SK-N-SH treated with all-trans-retinoic acid at 6 μM for 48 hours (cell line): ENCODE results near the gene SAMSN1.

ENCODE experiments used
- ATAC-seq: fragments of 200-7000 bp; cut with Tn5 transposase; 3 replicates; pipeline ENCODE4 v1.9.1; 2020; ENCODE audit warnings: mild to moderate bottlenecking, moderate library complexity
- ARNTL ChIP-seq: fragments of 450-650 bp; formaldehyde crosslinking; IDR thresholded peaks from 2 replicates; pipeline ENCODE4 v1.5.0; 2020; ENCODE audit warnings: low read depth, mild to moderate bottlenecking, moderate library complexity, borderline replicate concordance
- BACH2 ChIP-seq: fragments of 250-450 bp; sonication (Bioruptor Pico); IDR thresholded peaks from 2 replicates; pipeline ENCODE4 v1.9.0; 2021; ENCODE audit warnings: mild to moderate bottlenecking, borderline replicate concordance
- CSDC2 ChIP-seq: fragments of 250-450 bp; sonication (Bioruptor Pico); IDR thresholded peaks from 2 replicates; pipeline ENCODE4 v1.5.0; 2020; ENCODE audit warnings: mild to moderate bottlenecking, moderate library complexity
- CSRNP3 ChIP-seq: fragments of 250-450 bp; sonication (Bioruptor Pico); IDR thresholded peaks from 2 replicates; pipeline ENCODE4 v1.5.1; 2021; ENCODE audit warnings: mild to moderate bottlenecking, moderate library complexity
- ESRRG ChIP-seq: fragments of 250-450 bp; sonication (Bioruptor Pico); IDR thresholded peaks from 2 replicates; pipeline ENCODE4 v1.6.1; 2021; ENCODE audit warnings: mild to moderate bottlenecking
- ISL1 ChIP-seq: fragments of 250-450 bp; sonication (Bioruptor Pico); IDR thresholded peaks from 2 replicates; pipeline ENCODE4 v2.1.2; 2022; ENCODE audit warnings: mild to moderate bottlenecking, moderate library complexity
- OSR1 ChIP-seq: fragments of 250-450 bp; sonication (Bioruptor Pico); IDR thresholded peaks from 2 replicates; pipeline ENCODE4 v1.8.0; 2022; ENCODE audit warnings: moderate library complexity, mild to moderate bottlenecking, inconsistent platforms
- PATZ1 ChIP-seq: fragments of 250-450 bp; sonication (Bioruptor Pico); IDR thresholded peaks from 2 replicates; pipeline ENCODE4 v1.8.0; 2020; ENCODE audit warnings: mild to moderate bottlenecking, moderate library complexity, borderline replicate concordance
- RARB ChIP-seq: fragments of 250-450 bp; sonication (Bioruptor Pico); IDR thresholded peaks from 2 replicates; pipeline ENCODE4 v1.8.0; 2021; ENCODE audit warnings: mild to moderate bottlenecking, moderate library complexity
- SNAI2 ChIP-seq: fragments of 250-450 bp; sonication (Bioruptor Pico); IDR thresholded peaks from 2 replicates; pipeline ENCODE4 v1.5.0; 2020; ENCODE audit warnings: mild to moderate bottlenecking, moderate library complexity
- TOX ChIP-seq: fragments of 250-450 bp; sonication (Bioruptor Pico); IDR thresholded peaks from 2 replicates; pipeline ENCODE4 v1.8.0; 2021; ENCODE audit warnings: mild to moderate bottlenecking, moderate library complexity, borderline replicate concordance
- TSHZ2 ChIP-seq: fragments of 250-450 bp; sonication (Bioruptor Pico); IDR thresholded peaks from 2 replicates; pipeline ENCODE4 v1.5.0; 2020; ENCODE audit warnings: mild to moderate bottlenecking, moderate library complexity
- ZFP3 ChIP-seq: fragments of 250-450 bp; sonication (Bioruptor Pico); IDR thresholded peaks from 2 replicates; pipeline ENCODE4 v1.5.0; 2020; ENCODE audit warnings: mild to moderate bottlenecking, moderate library complexity
- ZFP30 ChIP-seq: fragments of 450-650 bp; formaldehyde crosslinking; IDR thresholded peaks from 2 replicates; pipeline ENCODE4 v1.5.0; 2022; ENCODE audit warnings: mild to moderate bottlenecking, moderate library complexity
- ZNF70 ChIP-seq: fragments of 450-650 bp; formaldehyde crosslinking; IDR thresholded peaks from 2 replicates; pipeline ENCODE4 v1.5.0; 2020; ENCODE audit warnings: mild to moderate bottlenecking, moderate library complexity
- ZNF8 ChIP-seq: fragments of 450-650 bp; formaldehyde crosslinking; IDR thresholded peaks from 2 replicates; pipeline ENCODE4 v1.5.0; 2020; ENCODE audit warnings: mild to moderate bottlenecking, moderate library complexity
- TF ChIP-seq, protein P1 (sequence below): fragments of 250-450 bp; sonication (Bioruptor Pico); IDR thresholded peaks from 2 replicates; pipeline ENCODE4 v1.8.0; 2021; ENCODE audit warnings: low read depth, mild to moderate bottlenecking, moderate library complexity, borderline replicate concordance

The SAMSN1 gene

DNA sequence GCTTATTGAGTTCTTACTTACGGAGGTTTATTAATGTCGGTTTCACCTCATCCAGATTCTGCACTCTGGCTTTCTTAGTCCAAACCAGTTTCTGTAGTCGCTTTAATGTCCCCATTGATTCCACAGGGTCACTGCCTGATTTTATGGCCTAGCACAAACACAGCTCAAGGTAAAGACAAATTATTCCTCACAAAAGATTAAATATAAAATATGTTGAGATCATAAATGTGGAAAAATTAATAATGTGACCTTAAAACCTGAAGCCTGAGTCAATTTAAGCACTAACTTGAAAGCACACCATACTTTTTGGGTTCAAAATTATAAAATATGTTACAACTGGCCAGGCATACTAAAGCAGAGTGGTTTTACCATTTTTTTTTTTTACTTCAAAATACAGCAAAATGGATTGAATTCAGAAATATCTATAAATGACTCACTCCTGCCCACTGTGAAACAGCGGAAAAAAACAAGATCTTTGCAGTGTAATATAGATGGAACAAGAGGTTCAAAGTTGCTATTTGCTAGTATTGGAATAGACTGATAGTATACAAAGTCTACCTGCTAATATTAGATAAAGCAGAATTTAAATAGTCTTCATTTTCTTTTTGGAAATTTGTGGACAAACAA, 37.6 kb upstream of the SAMSN1 start:
- TF ChIP-seq PATZ1 (CRISPR knock-in tag) (no peak), ESRRG (CRISPR knock-in tag) (no peak), ZNF70 (no peak), CSRNP3 (no peak), TOX (CRISPR knock-in tag) (no peak), ARNTL (CRISPR knock-in tag) (no peak), SNAI2 (CRISPR knock-in tag) (no peak), BACH2 (CRISPR knock-in tag) (no peak), OSR1 (CRISPR knock-in tag) (no peak), TSHZ2 (CRISPR knock-in tag) (no peak), CSDC2 (no peak), ZNF8 (CRISPR knock-in tag) (no peak), ZFP3 (CRISPR knock-in tag) (no peak)
- TF ChIP-seq, protein P1, sequence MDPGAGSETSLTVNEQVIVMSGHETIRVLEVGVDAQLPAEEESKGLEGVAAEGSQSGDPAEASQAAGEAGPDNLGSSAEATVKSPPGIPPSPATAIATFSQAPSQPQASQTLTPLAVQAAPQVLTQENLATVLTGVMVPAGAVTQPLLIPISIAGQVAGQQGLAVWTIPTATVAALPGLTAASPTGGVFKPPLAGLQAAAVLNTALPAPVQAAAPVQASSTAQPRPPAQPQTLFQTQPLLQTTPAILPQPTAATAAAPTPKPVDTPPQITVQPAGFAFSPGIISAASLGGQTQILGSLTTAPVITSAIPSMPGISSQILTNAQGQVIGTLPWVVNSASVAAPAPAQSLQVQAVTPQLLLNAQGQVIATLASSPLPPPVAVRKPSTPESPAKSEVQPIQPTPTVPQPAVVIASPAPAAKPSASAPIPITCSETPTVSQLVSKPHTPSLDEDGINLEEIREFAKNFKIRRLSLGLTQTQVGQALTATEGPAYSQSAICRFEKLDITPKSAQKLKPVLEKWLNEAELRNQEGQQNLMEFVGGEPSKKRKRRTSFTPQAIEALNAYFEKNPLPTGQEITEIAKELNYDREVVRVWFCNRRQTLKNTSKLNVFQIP (CRISPR knock-in tag), result no peak
- ATAC-seq, result no peak

GRCh38 chr21:14582934-14583628, 37.0 kb upstream of the SAMSN1 start:
- ATAC-seq, result no peak
- no peak for TF ChIP-seq ZFP30 (CRISPR knock-in tag)
- no peak for TF ChIP-seq RARB (CRISPR knock-in tag)
- TF ChIP-seq PATZ1 (CRISPR knock-in tag), result no peak
- no peak for TF ChIP-seq TOX (CRISPR knock-in tag)
- TF ChIP-seq ZNF70, result no peak
- TF ChIP-seq ESRRG (CRISPR knock-in tag), result no peak
- no peak for TF ChIP-seq ISL1 (CRISPR knock-in tag)
- TF ChIP-seq, protein P1 (CRISPR knock-in tag), result no peak
- TF ChIP-seq CSRNP3, result no peak
- TF ChIP-seq, all 23 proteins: peak for 0
